MM.1S (cell line): ENCODE results near the gene ZNF385A.

Experiments used
- CTCF ChIP-seq: fragments of 300-600 bp; sonication (generic); IDR thresholded peaks from 2 replicates; pipeline ENCODE4 v1.5.1; 2016; ENCODE audit warnings: antibody characterized with exemption, low read length, mixed read lengths
- EZH2 ChIP-seq: fragments of 300-600 bp; sonication (generic); optimal IDR thresholded peaks from 2 replicates; pipeline ENCODE3; 2017; ENCODE audit warnings: low read depth, mild to moderate bottlenecking, antibody characterized with exemption, low read length, mixed read lengths

DNA sequence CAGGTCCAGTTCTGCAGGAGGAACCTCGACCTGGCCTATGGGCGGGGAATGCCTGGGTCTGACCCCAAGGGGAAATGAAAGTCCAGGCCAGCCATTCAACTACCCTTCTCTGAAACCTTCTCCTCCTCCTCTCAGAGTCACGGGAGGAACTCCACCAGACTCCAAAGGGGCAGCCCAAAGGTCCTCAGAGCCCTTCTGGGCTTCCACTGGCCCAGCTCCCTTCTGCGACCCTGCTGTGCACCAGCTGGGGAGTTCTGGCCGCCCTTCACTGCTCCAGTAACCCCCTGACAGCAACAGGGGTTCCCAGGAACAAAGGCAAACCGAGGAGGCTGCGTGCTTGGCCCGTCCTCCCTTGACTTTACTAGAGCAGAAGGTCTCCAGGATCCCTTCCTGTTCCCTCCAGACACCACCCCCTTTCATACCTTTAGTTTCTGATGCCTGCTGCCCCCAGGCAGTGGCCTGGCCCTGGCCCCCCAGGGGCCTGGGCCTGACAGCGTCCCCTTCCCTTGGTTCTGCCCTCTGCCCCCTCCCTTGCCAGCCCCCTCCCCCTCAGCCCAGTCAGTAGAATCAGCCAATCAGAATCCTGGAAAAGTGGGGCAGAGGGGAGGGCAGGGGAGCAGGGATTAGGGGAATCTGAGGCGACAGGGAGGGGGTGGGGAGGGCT is 850 bp upstream of the ZNF385A start:
- no peak for TF ChIP-seq EZH2
- TF ChIP-seq CTCF, result no peak
